ACHN (cell line): ENCODE data around the gene ZSCAN18.
"Not testable (repeated sequence)": the region's sequence is repeated elsewhere in the genome, so short reads cannot be mapped to it uniquely, and the experiment has no call there.

Source experiments
- DNase-seq: peaks from one replicate; pipeline ENCODE4 v3.0.0-alpha.2; 2015
- in situ Hi-C: cut with HindIII; loops from 2 replicates; pipeline ENCODE4 v1.10.0; 2017; ENCODE audit warnings: low sequenced_read_pairs, low pct_ligation_motif_present, low pct_unique_long_range_greater_than_20kb

Gene ZSCAN18

GRCh38 chr19:58097781-58098681 lies at the start of gene ZSCAN18:
Gene ZSCAN18, minus strand, starts transcription at chr19:58098231. Its CDS starts 7,964 bp downstream, at chr19:58090267.
- DNase-seq, result no peak
- in situ Hi-C loops, result no loop called here

- DNase-seq, in situ Hi-C loops: not testable (repeated sequence)
These were observed 49.4 kb upstream of the ZSCAN18 start for GRCh38 chr19:58147475-58147874.

GRCh38 chr19:58145849-58146248 lies 47.8 kb upstream of the ZSCAN18 start:
- in situ Hi-C loops, result no loop called here
- no peak for DNase-seq

- no peak for DNase-seq
- in situ Hi-C loops, result no loop called here
These were observed 36.2 kb upstream of the ZSCAN18 start for GRCh38 chr19:58134244-58134643.

- in situ Hi-C loops, result no loop called here
These were observed 31.3 kb upstream of the ZSCAN18 start for GRCh38 chr19:58129284-58129683.

GRCh38 chr19:58128041-58128685 lies 30.1 kb upstream of the ZSCAN18 start:
- DNase-seq, result no peak
- in situ Hi-C loops, result no loop called here

More at GRCh38 chr19:58129284-58129683, 31.3 kb upstream of the ZSCAN18 start:
- DNase-seq, result no peak

- peak; percentile 9 for DNase-seq
- in situ Hi-C loops, result no loop called here
These were observed 25.3 kb upstream of the ZSCAN18 start for GRCh38 chr19:58123354-58123753.

GRCh38 chr19:58118979-58119733 lies 21.1 kb upstream of the ZSCAN18 start:
- DNase-seq, result no peak
- in situ Hi-C loops, result no loop called here

- no peak for DNase-seq
- in situ Hi-C loops, result no loop called here
These were observed 20.0 kb upstream of the ZSCAN18 start for GRCh38 chr19:58117841-58118575.

GRCh38 chr19:58108546-58108817 lies 10.5 kb upstream of the ZSCAN18 start:
- in situ Hi-C loops, result no loop called here
- DNase-seq, result no peak

- no peak for DNase-seq
- in situ Hi-C loops, result no loop called here
These were observed 9.9 kb upstream of the ZSCAN18 start for GRCh38 chr19:58107778-58108545.

GRCh38 chr19:58098682-58098998 lies 609 bp upstream of the ZSCAN18 start:
- DNase-seq, result no peak
- in situ Hi-C loops, result no loop called here

GRCh38 chr19:58097349-58097748 lies 682 bp downstream of the ZSCAN18 start:
- no peak for DNase-seq
- in situ Hi-C loops, result no loop called here

GRCh38 chr19:58096884-58097283 lies 1.1 kb downstream of the ZSCAN18 start:
- in situ Hi-C loops, result no loop called here
- no peak for DNase-seq

- no peak for DNase-seq
- in situ Hi-C loops, result no loop called here
These were observed 2.7 kb downstream of the ZSCAN18 start for GRCh38 chr19:58095328-58095727.

GRCh38 chr19:58093071-58093470 lies 5.0 kb downstream of the ZSCAN18 start:
- no peak for DNase-seq
- in situ Hi-C loops, result no loop called here

- no peak for DNase-seq
- in situ Hi-C loops, result no loop called here
These were observed 6.6 kb downstream of the ZSCAN18 start for GRCh38 chr19:58091251-58091995.

- in situ Hi-C loops, result no loop called here
- DNase-seq, result no peak
These were observed 8.2 kb downstream of the ZSCAN18 start for GRCh38 chr19:58089846-58090245.
